OCI-LY7 (cell line): Measurements from ENCODE around the gene PWWP2B. TPM values are rescaled to one million over a fixed set of nuclear protein-coding genes. Genes with fewer than 3 reads are reported as not detected.

Experiments
- BruUV-seq: library from RNA; stranded (reverse); fragments of 400-500 nt; replicated peaks from 2 replicates; lab custom pipeline; 2021; lab: Mats Ljungman, UMichigan
- CTCF ChIA-PET: fragments of 300-600 bp; sonication (Branson Sonifier 250); formaldehyde crosslinking; loops from one replicate; lab custom pipeline; 2022; ENCODE audit warnings: antibody characterized with exemption; ENCODE audit not compliant: unreplicated experiment; lab: Charles Lee
- POLR2A ChIA-PET: fragments of 300-600 bp; sonication (Branson Sonifier 250); formaldehyde crosslinking; loops from one replicate; lab custom pipeline; 2022; ENCODE audit warnings: antibody characterized with exemption; lab: Charles Lee
- DNase-seq: peaks from one replicate; pipeline ENCODE4 v3.0.0-alpha.2; 2015; ENCODE audit warnings: low spot score
- H2AFZ ChIP-seq: fragments of 200-600 bp; sonication (generic), shearing (Covaris generic); 2 replicates; pipeline ENCODE4 v1.6.1; 2014; ENCODE audit warnings: mild to moderate bottlenecking, antibody characterized with exemption, low read length, moderate library complexity
- H3K27ac ChIP-seq: fragments of 200-600 bp; sonication (generic); 2 replicates; pipeline ENCODE4 v1.5.1; 2014; ENCODE audit warnings: mixed run types, low read depth, mild to moderate bottlenecking, moderate library complexity, low read length, inconsistent platforms; ENCODE audit not compliant: poor library complexity, severe bottlenecking
- H3K36me3 ChIP-seq: fragments of 200-600 bp; sonication (generic); 2 replicates; pipeline ENCODE4 v1.6.1; 2014; ENCODE audit warnings: mild to moderate bottlenecking, antibody characterized with exemption, low read length, moderate library complexity, mixed read lengths; ENCODE audit not compliant: insufficient read depth
- H3K4me1 ChIP-seq: fragments of 200-600 bp; sonication (generic); 2 replicates; pipeline ENCODE4 v1.5.1; 2014; ENCODE audit warnings: mild to moderate bottlenecking, low read length; ENCODE audit not compliant: insufficient read depth, poor library complexity, severe bottlenecking
- H3K4me2 ChIP-seq: fragments of 200-600 bp; sonication (generic); 2 replicates; pipeline ENCODE4 v1.6.1; 2014; ENCODE audit warnings: mild to moderate bottlenecking, low read length
- H3K4me3 ChIP-seq: fragments of 200-600 bp; sonication (generic); 2 replicates; pipeline ENCODE4 v1.5.1; 2014; ENCODE audit warnings: mild to moderate bottlenecking, low read depth, low read length; ENCODE audit not compliant: poor library complexity, severe bottlenecking
- H3K79me2 ChIP-seq: fragments of 200-600 bp; sonication (generic); 2 replicates; pipeline ENCODE4 v1.6.1; 2016; ENCODE audit warnings: low read depth, mild to moderate bottlenecking, low read length, moderate library complexity, mixed read lengths; ENCODE audit not compliant: insufficient read depth
- H3K9me2 ChIP-seq: fragments of 200-600 bp; sonication (generic); 2 replicates; pipeline ENCODE4 v1.6.1; 2016; ENCODE audit warnings: mild to moderate bottlenecking, low read length, mixed read lengths; ENCODE audit not compliant: insufficient read depth
- H3K9me3 ChIP-seq: fragments of 200-600 bp; sonication (generic); 2 replicates; pipeline ENCODE4 v1.6.1; 2014; ENCODE audit warnings: mild to moderate bottlenecking, mixed run types, low read length, mixed read lengths
- H4K20me1 ChIP-seq: fragments of 200-600 bp; sonication (generic); 2 replicates; pipeline ENCODE4 v1.6.1; 2014; ENCODE audit warnings: mild to moderate bottlenecking, antibody characterized with exemption, low read length, moderate library complexity, mixed read lengths; ENCODE audit not compliant: insufficient read depth
- CTCF ChIP-seq: fragments of 200-600 bp; sonication (generic); conservative IDR thresholded peaks from 2 replicates; pipeline ENCODE4 v1.5.1; 2014; ENCODE audit warnings: mild to moderate bottlenecking, antibody characterized with exemption, low read length, moderate library complexity, mixed read lengths
- EZH2phosphoT487 ChIP-seq: fragments of 200-600 bp; sonication (generic); IDR thresholded peaks from 2 replicates; pipeline ENCODE4 v1.6.1; 2018; ENCODE audit warnings: low read depth, borderline replicate concordance, mild to moderate bottlenecking, mixed run types, antibody characterized with exemption, low read length, moderate library complexity, mixed read lengths
- intact Hi-C: fragments of 100-400 bp; cut with micrococcal nuclease; formaldehyde crosslinking; loops from one replicate; pipeline ENCODE4 v1.10.0; 2022; ENCODE audit not compliant: unreplicated experiment
- total RNA-seq, 2 experiments: library from RNA; depleted of rRNA in 1 of 2; stranded (reverse); fragments of >200 nt in 1 of 2; shearing (Covaris generic) in 1 of 2; gene quantifications; 2 replicates each; pipeline ENCODE4 v1.2.3, GENCODE V29; 2014 to 2022

The PWWP2B gene
- total RNA-seq, 2 experiments from 2014 or later, result 5.9 to 10.6 TPM

GRCh38 chr10:132427006-132427771 lies 30.2 kb downstream of the PWWP2B start:
- Histone ChIP-seq H3K27ac (no peak overlapping the region), H3K9me2 (no peaks in the 10 kb centered on the region), H3K4me2 (no peak overlapping the region), H3K79me2 (no peaks in the 10 kb centered on the region), H3K36me3 (no peaks in the 10 kb centered on the region), H3K4me3 (no peak overlapping the region), H2AFZ (no peak overlapping the region), H4K20me1 (no peaks in the 10 kb centered on the region), H3K9me3 (no peaks in the 10 kb centered on the region), H3K4me1 (peaks cover 35% of the 10 kb centered on the region)
- DNase-seq, result no peak
- BruUV-seq, result no TSS peak
- no peak for TF ChIP-seq CTCF
- TF ChIP-seq EZH2phosphoT487, result no peak
- ChIA-PET POLR2A (no interaction called here), CTCF (no interaction called here)
- intact Hi-C loops, result loop anchor here (10.0 kb wide), 1 partner anchor 262 kb away; no protein-coding TSS in a partner anchor

GRCh38 chr10:132427939-132428367 lies 31.0 kb downstream of the PWWP2B start:
- POLR2A ChIA-PET, result no interaction called here
- no TSS peak for BruUV-seq

More at GRCh38 chr10:132427939-132428367, 31.0 kb downstream of the PWWP2B start:
- Histone ChIP-seq H3K4me3 (no peak overlapping the region), H3K9me3 (no peaks in the 10 kb centered on the region), H2AFZ (no peak overlapping the region), H3K4me2 (no peak overlapping the region), H3K27ac (no peak overlapping the region), H3K9me2 (no peaks in the 10 kb centered on the region), H4K20me1 (no peaks in the 10 kb centered on the region), H3K36me3 (no peaks in the 10 kb centered on the region), H3K4me1 (peaks cover 33% of the 10 kb centered on the region), H3K79me2 (no peaks in the 10 kb centered on the region)
- CTCF ChIA-PET, result no interaction called here
- intact Hi-C loops, result loop anchor here (10.0 kb wide), 1 partner anchor 263 kb away; no protein-coding TSS in a partner anchor
- TF ChIP-seq EZH2phosphoT487 (no peak), CTCF (no peak)
- DNase-seq, result no peak
